ENCODE data around the gene IFNL3.
"Not testable (repeated sequence)": the region's sequence is repeated elsewhere in the genome, so short reads cannot be mapped to it uniquely, and the experiment has no call there.

The IFNL3 gene

GRCh38 chr19:39218230-39219007 is 26.4 kb downstream of the IFNL3 start:
- DNase-seq (ENCODE audit: low spot score): no peak

GRCh38 chr19:39217094-39217493 is 27.7 kb downstream of the IFNL3 start:
- DNase-seq (ENCODE audit: low spot score): no peak

- DNase-seq (ENCODE audit: low spot score): not testable (repeated sequence)
These were observed 29.5 kb downstream of the IFNL3 start for GRCh38 chr19:39215323-39215722.

- DNase-seq (ENCODE audit: low spot score): no peak
These were observed 32.4 kb downstream of the IFNL3 start for GRCh38 chr19:39212375-39212742.

- DNase-seq (ENCODE audit: low spot score): no peak
These were observed 33.0 kb downstream of the IFNL3 start for GRCh38 chr19:39211731-39212374.

GRCh38 chr19:39209196-39209595 is 35.6 kb downstream of the IFNL3 start:
- no peak for DNase-seq (ENCODE audit: low spot score)

- no peak for DNase-seq (ENCODE audit: low spot score)
These were observed 36.5 kb downstream of the IFNL3 start for GRCh38 chr19:39208175-39208795.

GRCh38 chr19:39207293-39207836 is 37.4 kb downstream of the IFNL3 start:
- no peak for DNase-seq (ENCODE audit: low spot score)

GRCh38 chr19:39206122-39206521 is 38.7 kb downstream of the IFNL3 start:
- DNase-seq (ENCODE audit: low spot score): no peak

DNA sequence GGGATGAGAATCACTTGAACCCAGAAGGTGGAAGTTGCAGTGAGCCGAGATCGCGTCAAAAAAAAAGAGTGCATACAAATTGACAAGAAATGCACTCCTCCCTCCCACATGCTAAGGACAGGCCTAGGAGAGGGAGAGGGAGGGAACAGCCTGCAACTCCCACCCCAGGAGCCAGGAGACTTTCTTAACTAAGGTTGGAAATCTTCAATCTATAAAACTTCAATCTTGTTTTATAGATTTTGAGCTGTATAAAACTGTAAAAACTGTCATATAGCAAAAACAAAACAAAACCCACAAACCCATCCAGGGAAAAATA is 39.4 kb downstream of the IFNL3 start:
- no peak for DNase-seq (ENCODE audit: low spot score)

DNA sequence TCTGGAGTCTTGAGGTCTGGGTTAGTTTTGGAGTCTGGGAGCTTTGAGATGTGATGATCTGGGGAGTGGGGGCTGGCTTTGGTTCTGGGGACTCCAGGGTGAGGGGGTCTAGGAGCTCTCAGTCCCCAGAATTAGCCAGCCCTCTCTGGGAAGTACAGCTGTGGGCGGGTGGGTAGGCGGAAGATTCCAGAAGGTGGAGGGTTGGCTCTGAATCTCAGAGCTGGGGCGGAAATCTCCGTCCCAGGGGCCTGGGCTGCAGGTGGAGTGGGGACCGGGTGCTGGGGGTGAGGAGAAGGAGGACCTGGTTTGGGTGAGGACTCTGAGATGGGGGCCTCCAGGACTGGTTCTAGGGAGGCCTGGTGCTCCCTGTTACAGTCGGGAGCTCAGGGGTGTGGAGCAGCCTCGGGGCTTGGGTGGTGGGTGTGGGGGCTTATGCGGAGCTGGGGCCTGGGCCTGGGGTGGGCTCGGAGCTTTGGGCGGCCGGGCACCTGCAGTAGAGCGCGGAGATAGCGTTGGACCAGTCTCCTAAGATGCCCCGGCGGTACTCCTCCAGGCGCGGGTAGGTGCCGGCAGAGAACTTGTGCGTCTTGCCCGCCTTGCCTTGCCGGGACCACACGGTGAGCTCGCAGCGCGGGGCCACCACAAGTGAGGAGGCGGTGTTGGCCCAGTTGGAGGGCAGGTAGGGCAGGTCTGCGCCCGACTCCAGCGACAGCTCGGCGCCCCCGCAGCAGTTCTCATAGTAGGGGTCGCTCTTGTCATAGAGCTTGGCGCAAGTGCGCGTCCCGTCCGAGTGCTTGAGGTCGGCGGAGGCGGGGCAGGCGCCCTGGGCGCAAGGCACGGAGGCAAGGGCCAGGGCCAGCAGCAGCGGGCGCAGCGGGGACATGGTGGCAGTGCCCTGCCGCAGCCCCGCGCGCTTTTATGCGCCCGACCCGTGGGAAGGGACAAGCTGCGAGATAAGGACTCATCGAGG is 41.1 kb downstream of the IFNL3 start, which contains the start of gene SYCN:
Gene SYCN, minus strand, starts transcription at position 892 of the 970 bp plus-strand sequence. Its CDS starts 9 bp downstream, at position 883.
- no peak for DNase-seq (ENCODE audit: low spot score)

DNA sequence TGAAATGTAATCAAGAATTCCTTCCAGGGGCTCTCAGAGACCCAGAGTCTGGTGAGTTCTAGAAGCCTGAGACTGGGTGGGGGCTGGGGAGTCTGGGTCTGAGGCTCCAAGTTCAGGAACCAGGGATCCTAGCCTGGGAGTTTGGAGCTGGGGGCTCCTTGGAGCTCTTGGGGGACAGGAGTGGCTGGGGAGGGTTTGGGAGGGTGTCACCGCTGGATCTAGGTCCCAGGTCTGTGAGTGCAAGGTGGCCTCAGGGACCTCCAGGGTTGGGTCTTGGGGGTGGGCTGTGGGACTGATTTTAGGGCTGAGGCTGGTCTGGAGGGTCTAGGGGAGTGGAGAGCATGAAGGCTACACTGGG is 41.8 kb downstream of the IFNL3 start:
- no peak for DNase-seq (ENCODE audit: low spot score)

DNA sequence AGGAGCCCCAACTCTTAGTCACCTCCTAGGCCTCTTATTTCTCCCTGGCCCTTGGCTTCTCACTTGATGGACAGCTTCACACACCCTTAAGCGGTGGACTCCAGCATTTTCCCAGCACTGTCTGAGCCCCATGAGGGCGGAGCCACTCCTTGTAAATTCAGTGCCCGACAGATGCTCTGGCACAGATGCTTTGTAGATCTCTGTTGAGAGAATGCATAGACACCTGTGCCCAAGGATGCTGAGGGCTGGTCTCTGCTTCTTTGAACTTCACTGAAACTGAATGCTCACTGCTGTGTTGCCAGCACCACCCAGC is 44.0 kb downstream of the IFNL3 start:
- no peak for DNase-seq (ENCODE audit: low spot score)

- DNase-seq (ENCODE audit: low spot score): no peak
These were observed 44.6 kb downstream of the IFNL3 start for GRCh38 chr19:39200066-39200802.

DNA sequence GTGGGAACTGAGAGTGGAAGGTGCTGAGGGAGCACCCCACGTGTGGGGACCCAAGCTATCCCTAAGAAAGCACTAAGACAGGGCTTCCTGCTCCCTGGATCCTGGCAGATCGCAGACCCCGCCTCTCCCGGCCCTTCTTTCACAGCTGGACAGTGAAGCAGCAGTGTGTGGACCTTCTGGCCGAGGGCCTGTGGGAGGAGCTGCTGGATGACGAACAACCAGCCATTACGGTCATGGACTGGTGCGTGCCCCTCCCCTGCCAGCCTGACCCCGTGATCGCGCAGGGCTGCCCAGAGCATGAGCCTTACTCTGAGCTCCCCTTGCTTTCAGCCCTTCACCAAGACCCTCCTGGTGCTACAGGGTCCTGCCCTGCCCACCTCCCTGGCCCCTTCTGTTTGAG is 45.8 kb downstream of the IFNL3 start:
- no peak for DNase-seq (ENCODE audit: low spot score)

DNA sequence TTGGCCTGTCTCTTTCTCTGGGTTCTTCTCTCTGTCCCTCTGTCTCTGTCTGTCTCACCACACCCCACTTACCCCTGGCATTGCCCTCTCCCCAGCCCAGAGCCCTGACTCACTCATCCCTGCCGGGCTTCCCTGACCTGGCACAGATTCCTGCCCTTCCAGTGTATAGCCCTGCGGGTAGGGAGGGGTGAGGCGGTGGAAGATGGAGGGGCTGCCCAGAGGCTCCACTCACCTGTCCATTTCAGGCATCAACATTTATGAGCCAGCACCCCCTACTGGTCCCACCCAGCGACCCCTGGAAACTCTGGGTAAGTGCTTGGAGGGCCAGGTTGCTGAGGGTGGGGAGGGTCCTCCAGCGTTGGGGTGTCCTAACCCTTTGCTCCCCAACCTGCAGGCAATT is 47.0 kb downstream of the IFNL3 start:
- no peak for DNase-seq (ENCODE audit: low spot score)

DNA sequence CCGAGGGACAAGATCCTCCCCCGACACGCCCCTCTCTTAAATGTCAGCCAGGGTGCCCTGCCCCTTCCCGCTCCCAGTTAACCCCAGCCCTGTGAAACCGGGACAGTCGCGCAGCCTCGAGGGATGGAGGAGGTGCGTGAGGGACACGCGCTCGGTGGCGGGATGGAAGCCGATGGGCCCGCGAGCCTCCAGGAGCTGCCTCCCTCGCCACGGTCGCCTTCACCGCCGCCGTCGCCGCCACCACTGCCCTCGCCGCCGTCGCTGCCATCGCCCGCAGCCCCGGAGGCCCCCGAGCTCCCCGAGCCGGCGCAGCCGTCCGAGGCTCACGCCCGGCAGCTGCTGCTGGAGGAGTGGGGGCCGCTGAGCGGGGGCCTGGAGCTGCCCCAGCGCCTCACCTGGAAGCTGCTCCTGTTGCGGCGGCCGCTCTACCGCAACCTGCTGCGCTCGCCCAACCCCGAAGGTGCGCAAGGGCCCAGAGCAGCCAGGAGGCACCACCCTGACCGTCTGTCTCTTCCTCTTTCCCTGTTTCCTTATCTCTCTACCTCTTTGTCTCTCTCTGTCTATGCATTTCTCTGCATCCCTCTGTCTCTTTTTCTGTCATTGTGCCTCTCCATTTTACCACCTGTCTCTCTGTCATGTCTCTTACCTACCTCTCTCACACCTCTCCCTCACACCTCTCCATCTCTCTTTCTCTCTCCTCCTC is 47.8 kb downstream of the IFNL3 start, which contains the start of gene NCCRP1:
Gene NCCRP1, plus strand, starts transcription at position 105 of the 703 bp plus-strand sequence. Its CDS starts 19 bp downstream, at position 124.
- DNase-seq (ENCODE audit: low spot score): no peak

- DNase-seq (ENCODE audit: low spot score): no peak
These were observed 48.5 kb downstream of the IFNL3 start for GRCh38 chr19:39196320-39196719.

GRCh38 chr19:39195755-39196154 is 49.1 kb downstream of the IFNL3 start:
- DNase-seq (ENCODE audit: low spot score): no peak

GRCh38 chr19:39194832-39195542 is 49.8 kb downstream of the IFNL3 start:
- peak; percentile 27 for DNase-seq (ENCODE audit: low spot score)

Measured in SW480 (cell line).